ENCODE data around the gene FOXN3. TPM values are rescaled to one million over a fixed set of nuclear protein-coding genes. Genes with fewer than 3 reads are reported as not detected.

The FOXN3 gene
- polyA plus RNA-seq, 4 donors = 22.0 to 47.3 (median 43.3) TPM

GRCh38 chr14:89418976-89419375 lies 1.9 kb upstream of the FOXN3 start:
- 64 to 79% (median 79%) methylated on average over 2 of the region's 2 CpGs for WGBS, 3 donors
- Histone ChIP-seq H3K27me3 (ENCODE audit: control insufficient read depth in 3 of 3, insufficient read depth in 3 of 3, low read length in 3 of 3) (no peaks in the 10 kb centered on the region), H3K27ac (ENCODE audit: low read depth in 1 of 3, low read length in 2 of 3) (no peak overlapping the region), H3K4me1 (ENCODE audit: control insufficient read depth in 3 of 3, insufficient read depth in 2 of 3, low read depth in 1 of 3, low read length in 2 of 3) (peaks cover 14 to 24% (median 21%) of the 10 kb centered on the region in 3 donors), H3K4me3 (ENCODE audit: low read depth in 1 of 3, low read length in 3 of 3) (no peak overlapping the region), H3K9me3 (ENCODE audit: control insufficient read depth in 2 of 2, insufficient read depth in 1 of 2, low read depth in 1 of 2, low read length in 1 of 2) (no peaks in the 10 kb centered on the region), H3K36me3 (ENCODE audit: control insufficient read depth in 3 of 3, insufficient read depth in 2 of 3, low read depth in 1 of 3, low read length in 3 of 3) (peaks cover 0 to 2% (median 0%) of the 10 kb centered on the region in 3 donors)
- DNase-seq (no peak), FAIRE-seq (no peak)

GRCh38 chr14:89418452-89418851 lies 1.4 kb upstream of the FOXN3 start:
- H3K4me3 ChIP-seq (ENCODE audit: low read depth in 1 of 3, low read length in 3 of 3) = no peak overlapping the region
- H3K27ac ChIP-seq (ENCODE audit: low read depth in 1 of 3, low read length in 2 of 3) = peak overlapping the region in 1 of 3 donors; percentile 43
- H3K36me3 ChIP-seq (ENCODE audit: control insufficient read depth in 3 of 3, insufficient read depth in 2 of 3, low read depth in 1 of 3, low read length in 3 of 3) = peaks cover 0 to 2% (median 0%) of the 10 kb centered on the region in 3 donors
- peaks cover 14 to 24% (median 17%) of the 10 kb centered on the region in 3 donors for H3K4me1 ChIP-seq (ENCODE audit: control insufficient read depth in 3 of 3, insufficient read depth in 2 of 3, low read depth in 1 of 3, low read length in 2 of 3)
- peak; percentile 18 to 61 for DNase-seq
- no peaks in the 10 kb centered on the region for H3K9me3 ChIP-seq (ENCODE audit: control insufficient read depth in 2 of 2, insufficient read depth in 1 of 2, low read depth in 1 of 2, low read length in 1 of 2)
- FAIRE-seq = no peak
- H3K27me3 ChIP-seq (ENCODE audit: control insufficient read depth in 3 of 3, insufficient read depth in 3 of 3, low read length in 3 of 3) = no peaks in the 10 kb centered on the region
- WGBS, 3 donors = 53 to 69% (median 62%) methylated on average over 7 of the region's 7 CpGs

GRCh38 chr14:89417465-89418225 lies 612 bp upstream of the FOXN3 start:
- no peak for FAIRE-seq
- H3K9me3 ChIP-seq (ENCODE audit: control insufficient read depth in 2 of 2, insufficient read depth in 1 of 2, low read depth in 1 of 2, low read length in 1 of 2) = no peaks in the 10 kb centered on the region
- H3K27me3 ChIP-seq (ENCODE audit: control insufficient read depth in 3 of 3, insufficient read depth in 3 of 3, low read length in 3 of 3) = no peaks in the 10 kb centered on the region
- peak; percentile 71 to 80 for DNase-seq
- peak overlapping the region; percentile 63 to 98 (median 65) for H3K4me3 ChIP-seq (ENCODE audit: low read depth in 1 of 3, low read length in 3 of 3)
- H3K36me3 ChIP-seq (ENCODE audit: control insufficient read depth in 3 of 3, insufficient read depth in 2 of 3, low read depth in 1 of 3, low read length in 3 of 3) = peaks cover 0 to 3% (median 0%) of the 10 kb centered on the region in 3 donors
- H3K4me1 ChIP-seq (ENCODE audit: control insufficient read depth in 3 of 3, insufficient read depth in 2 of 3, low read depth in 1 of 3, low read length in 2 of 3) = peaks cover 14 to 19% (median 17%) of the 10 kb centered on the region in 3 donors
- peak overlapping the region; percentile 71 to 97 (median 94) for H3K27ac ChIP-seq (ENCODE audit: low read depth in 1 of 3, low read length in 2 of 3)
- 1% methylated on average over 33 to 51 of the region's 51 CpGs for WGBS, 3 donors

- 0 to 1% (median 0%) methylated on average over 68 to 98 of the region's 98 CpGs for WGBS, 3 donors
- FAIRE-seq = no peak
- DNase-seq = peak; percentile 98 to 100
Observed at GRCh38 chr14:89416002-89416995, 734 bp downstream of the FOXN3 start.

GRCh38 chr14:89415159-89415558 lies 1.9 kb downstream of the FOXN3 start:
- Histone ChIP-seq H3K27ac (ENCODE audit: low read depth in 1 of 3, low read length in 2 of 3) (peak overlapping the region in 2 of 3 donors; percentile 80 to 91), H3K4me1 (ENCODE audit: control insufficient read depth in 3 of 3, insufficient read depth in 2 of 3, low read depth in 1 of 3, low read length in 2 of 3) (peaks cover 10 to 14% (median 12%) of the 10 kb centered on the region in 3 donors), H3K27me3 (ENCODE audit: control insufficient read depth in 3 of 3, insufficient read depth in 3 of 3, low read length in 3 of 3) (no peaks in the 10 kb centered on the region), H3K36me3 (ENCODE audit: control insufficient read depth in 3 of 3, insufficient read depth in 2 of 3, low read depth in 1 of 3, low read length in 3 of 3) (peaks cover 3 to 19% (median 3%) of the 10 kb centered on the region in 3 donors), H3K4me3 (ENCODE audit: low read depth in 1 of 3, low read length in 3 of 3) (peak overlapping the region in 2 of 3 donors; percentile 75 to 98), H3K9me3 (ENCODE audit: control insufficient read depth in 2 of 2, insufficient read depth in 1 of 2, low read depth in 1 of 2, low read length in 1 of 2) (no peaks in the 10 kb centered on the region)
- 28 to 46% (median 31%) methylated on average over 5 of the region's 5 CpGs for WGBS, 3 donors
- DNase-seq (peak in 1 of 2 donors; percentile 35), FAIRE-seq (no peak)

More at GRCh38 chr14:89416002-89416995, 734 bp downstream of the FOXN3 start:
- peak overlapping the region; percentile 91 to 95 (median 94) for H3K27ac ChIP-seq (ENCODE audit: low read depth in 1 of 3, low read length in 2 of 3)
- peaks cover 0 to 11% (median 2%) of the 10 kb centered on the region in 3 donors for H3K36me3 ChIP-seq (ENCODE audit: control insufficient read depth in 3 of 3, insufficient read depth in 2 of 3, low read depth in 1 of 3, low read length in 3 of 3)
- no peaks in the 10 kb centered on the region for H3K27me3 ChIP-seq (ENCODE audit: control insufficient read depth in 3 of 3, insufficient read depth in 3 of 3, low read length in 3 of 3)
- H3K9me3 ChIP-seq (ENCODE audit: control insufficient read depth in 2 of 2, insufficient read depth in 1 of 2, low read depth in 1 of 2, low read length in 1 of 2) = no peaks in the 10 kb centered on the region
- peaks cover 9 to 14% (median 14%) of the 10 kb centered on the region in 3 donors for H3K4me1 ChIP-seq (ENCODE audit: control insufficient read depth in 3 of 3, insufficient read depth in 2 of 3, low read depth in 1 of 3, low read length in 2 of 3)
- H3K4me3 ChIP-seq (ENCODE audit: low read depth in 1 of 3, low read length in 3 of 3) = peak overlapping the region; percentile 75 to 98 (median 90)

GRCh38 chr14:89411976-89412375 lies 5.1 kb downstream of the FOXN3 start:
- WGBS, 3 donors = 94 to 97% (median 96%) methylated on average over 11 of the region's 11 CpGs
- Histone ChIP-seq H3K36me3 (ENCODE audit: control insufficient read depth in 3 of 3, insufficient read depth in 2 of 3, low read depth in 1 of 3, low read length in 3 of 3) (peaks cover 3 to 32% (median 3%) of the 10 kb centered on the region in 3 donors), H3K27me3 (ENCODE audit: control insufficient read depth in 3 of 3, insufficient read depth in 3 of 3, low read length in 3 of 3) (no peaks in the 10 kb centered on the region), H3K4me3 (ENCODE audit: low read depth in 1 of 3, low read length in 3 of 3) (no peak overlapping the region), H3K4me1 (ENCODE audit: control insufficient read depth in 3 of 3, insufficient read depth in 2 of 3, low read depth in 1 of 3, low read length in 2 of 3) (peaks cover 0 to 15% (median 4%) of the 10 kb centered on the region in 3 donors), H3K27ac (ENCODE audit: low read depth in 1 of 3, low read length in 2 of 3) (no peak overlapping the region), H3K9me3 (ENCODE audit: control insufficient read depth in 2 of 2, insufficient read depth in 1 of 2, low read depth in 1 of 2, low read length in 1 of 2) (no peaks in the 10 kb centered on the region)
- no peak for FAIRE-seq
- DNase-seq = no peak

GRCh38 chr14:89409961-89410360 lies 7.1 kb downstream of the FOXN3 start:
- Histone ChIP-seq H3K36me3 (ENCODE audit: control insufficient read depth in 3 of 3, insufficient read depth in 2 of 3, low read depth in 1 of 3, low read length in 3 of 3) (peaks cover 3 to 43% (median 5%) of the 10 kb centered on the region in 3 donors), H3K4me3 (ENCODE audit: low read depth in 1 of 3, low read length in 3 of 3) (no peak overlapping the region), H3K4me1 (ENCODE audit: control insufficient read depth in 3 of 3, insufficient read depth in 2 of 3, low read depth in 1 of 3, low read length in 2 of 3) (peaks cover 0 to 13% (median 0%) of the 10 kb centered on the region in 3 donors), H3K9me3 (ENCODE audit: control insufficient read depth in 2 of 2, insufficient read depth in 1 of 2, low read depth in 1 of 2, low read length in 1 of 2) (no peaks in the 10 kb centered on the region), H3K27ac (ENCODE audit: low read depth in 1 of 3, low read length in 2 of 3) (peak overlapping the region in 1 of 3 donors; percentile 16), H3K27me3 (ENCODE audit: control insufficient read depth in 3 of 3, insufficient read depth in 3 of 3, low read length in 3 of 3) (no peaks in the 10 kb centered on the region)
- DNase-seq (no peak), FAIRE-seq (no peak)
- WGBS, 3 donors = 58 to 77% (median 69%) methylated on average over 10 of the region's 10 CpGs

Measured in small intestine (tissue), 7 donors.